ENCODE data around the gene COMT.
"Not testable (repeated sequence)": the region's sequence is repeated elsewhere in the genome, so short reads cannot be mapped to it uniquely, and the experiment has no call there.

The COMT gene

GRCh38 chr22:19919701-19920363, 21.7 kb upstream of the COMT start:
- H3K27me3 ChIP-seq (replicated peaks; ENCODE audit: control insufficient read depth, insufficient read depth, low read length), result no peaks in the 10 kb centered on the region
- H3K4me1 ChIP-seq (ENCODE audit: control insufficient read depth, insufficient read depth, low read length), result no peaks in the 10 kb centered on the region
- H3K9ac ChIP-seq (ENCODE audit: low read length), result no peak overlapping the region
- peaks cover 23% of the 10 kb centered on the region for H3K36me3 ChIP-seq (ENCODE audit: control insufficient read depth, insufficient read depth, low read length, severe bottlenecking)
- no peaks in the 10 kb centered on the region for H3K9me3 ChIP-seq (ENCODE audit: control insufficient read depth, low read length)
- DNase-seq (ENCODE audit: low read depth), result no peak
- no peak overlapping the region for H3K4me3 ChIP-seq (ENCODE audit: low read length)

GRCh38 chr22:19921544-19922081, 20.0 kb upstream of the COMT start:
- Histone ChIP-seq H3K9ac (ENCODE audit: low read length) (no peak overlapping the region), H3K36me3 (ENCODE audit: control insufficient read depth, insufficient read depth, low read length, severe bottlenecking) (peaks cover 13% of the 10 kb centered on the region), H3K9me3 (ENCODE audit: control insufficient read depth, low read length) (no peaks in the 10 kb centered on the region), H3K27me3 (replicated peaks; ENCODE audit: control insufficient read depth, insufficient read depth, low read length) (no peaks in the 10 kb centered on the region), H3K4me3 (ENCODE audit: low read length) (no peak overlapping the region), H3K4me1 (ENCODE audit: control insufficient read depth, insufficient read depth, low read length) (no peaks in the 10 kb centered on the region)
- no peak for DNase-seq (ENCODE audit: low read depth)

GRCh38 chr22:19923914-19924513, 17.6 kb upstream of the COMT start:
- H3K9me3 ChIP-seq (ENCODE audit: control insufficient read depth, low read length), result no peaks in the 10 kb centered on the region
- H3K4me3 ChIP-seq (ENCODE audit: low read length), result no peak overlapping the region
- no peak overlapping the region for H3K9ac ChIP-seq (ENCODE audit: low read length)

GRCh38 chr22:19926028-19926427, 15.5 kb upstream of the COMT start:
- not testable (repeated sequence) for H3K9ac ChIP-seq (ENCODE audit: low read length); H3K4me3 ChIP-seq (ENCODE audit: low read length); DNase-seq (ENCODE audit: low read depth); H3K9me3 ChIP-seq (ENCODE audit: control insufficient read depth, low read length); H3K27me3 ChIP-seq (replicated peaks; ENCODE audit: control insufficient read depth, insufficient read depth, low read length); H3K4me1 ChIP-seq (ENCODE audit: control insufficient read depth, insufficient read depth, low read length); H3K36me3 ChIP-seq (ENCODE audit: control insufficient read depth, insufficient read depth, low read length, severe bottlenecking)

More at GRCh38 chr22:19923914-19924513, 17.6 kb upstream of the COMT start:
- no peak for DNase-seq (ENCODE audit: low read depth)
- Histone ChIP-seq H3K36me3 (ENCODE audit: control insufficient read depth, insufficient read depth, low read length, severe bottlenecking) (no peaks in the 10 kb centered on the region), H3K4me1 (ENCODE audit: control insufficient read depth, insufficient read depth, low read length) (no peaks in the 10 kb centered on the region), H3K27me3 (replicated peaks; ENCODE audit: control insufficient read depth, insufficient read depth, low read length) (no peaks in the 10 kb centered on the region)

- no peaks in the 10 kb centered on the region for H3K4me1 ChIP-seq (ENCODE audit: control insufficient read depth, insufficient read depth, low read length)
- no peaks in the 10 kb centered on the region for H3K27me3 ChIP-seq (replicated peaks; ENCODE audit: control insufficient read depth, insufficient read depth, low read length)
- no peak overlapping the region for H3K4me3 ChIP-seq (ENCODE audit: low read length)
- H3K9ac ChIP-seq (ENCODE audit: low read length), result no peak overlapping the region
- no peak for DNase-seq (ENCODE audit: low read depth)
- H3K36me3 ChIP-seq (ENCODE audit: control insufficient read depth, insufficient read depth, low read length, severe bottlenecking), result no peaks in the 10 kb centered on the region
- H3K9me3 ChIP-seq (ENCODE audit: control insufficient read depth, low read length), result no peaks in the 10 kb centered on the region
Measured at GRCh38 chr22:19927696-19928095, 13.9 kb upstream of the COMT start.

- no peaks in the 10 kb centered on the region for H3K27me3 ChIP-seq (replicated peaks; ENCODE audit: control insufficient read depth, insufficient read depth, low read length)
- no peak overlapping the region for H3K9ac ChIP-seq (ENCODE audit: low read length)
- DNase-seq (ENCODE audit: low read depth), result no peak
- no peak overlapping the region for H3K4me3 ChIP-seq (ENCODE audit: low read length)
- H3K9me3 ChIP-seq (ENCODE audit: control insufficient read depth, low read length), result no peaks in the 10 kb centered on the region
- H3K36me3 ChIP-seq (ENCODE audit: control insufficient read depth, insufficient read depth, low read length, severe bottlenecking), result no peaks in the 10 kb centered on the region
- H3K4me1 ChIP-seq (ENCODE audit: control insufficient read depth, insufficient read depth, low read length), result no peaks in the 10 kb centered on the region
Measured at GRCh38 chr22:19928207-19928606, 13.4 kb upstream of the COMT start.

- no peaks in the 10 kb centered on the region for H3K9me3 ChIP-seq (ENCODE audit: control insufficient read depth, low read length)
- H3K27me3 ChIP-seq (replicated peaks; ENCODE audit: control insufficient read depth, insufficient read depth, low read length), result no peaks in the 10 kb centered on the region
- H3K4me3 ChIP-seq (ENCODE audit: low read length), result no peak overlapping the region
- no peaks in the 10 kb centered on the region for H3K4me1 ChIP-seq (ENCODE audit: control insufficient read depth, insufficient read depth, low read length)
- no peaks in the 10 kb centered on the region for H3K36me3 ChIP-seq (ENCODE audit: control insufficient read depth, insufficient read depth, low read length, severe bottlenecking)
- DNase-seq (ENCODE audit: low read depth), result no peak
- no peak overlapping the region for H3K9ac ChIP-seq (ENCODE audit: low read length)
Measured at GRCh38 chr22:19929586-19930550, 11.7 kb upstream of the COMT start.

GRCh38 chr22:19930551-19931486, 10.8 kb upstream of the COMT start:
- DNase-seq (ENCODE audit: low read depth), result no peak
- H3K9me3 ChIP-seq (ENCODE audit: control insufficient read depth, low read length), result no peaks in the 10 kb centered on the region
- H3K36me3 ChIP-seq (ENCODE audit: control insufficient read depth, insufficient read depth, low read length, severe bottlenecking), result no peaks in the 10 kb centered on the region
- H3K4me3 ChIP-seq (ENCODE audit: low read length), result no peak overlapping the region
- H3K27me3 ChIP-seq (replicated peaks; ENCODE audit: control insufficient read depth, insufficient read depth, low read length), result no peaks in the 10 kb centered on the region
- H3K4me1 ChIP-seq (ENCODE audit: control insufficient read depth, insufficient read depth, low read length), result no peaks in the 10 kb centered on the region
- no peak overlapping the region for H3K9ac ChIP-seq (ENCODE audit: low read length)

GRCh38 chr22:19931514-19931913, 10.1 kb upstream of the COMT start:
- no peaks in the 10 kb centered on the region for H3K36me3 ChIP-seq (ENCODE audit: control insufficient read depth, insufficient read depth, low read length, severe bottlenecking)
- H3K4me3 ChIP-seq (ENCODE audit: low read length), result no peak overlapping the region
- H3K4me1 ChIP-seq (ENCODE audit: control insufficient read depth, insufficient read depth, low read length), result no peaks in the 10 kb centered on the region
- H3K27me3 ChIP-seq (replicated peaks; ENCODE audit: control insufficient read depth, insufficient read depth, low read length), result no peaks in the 10 kb centered on the region
- no peak overlapping the region for H3K9ac ChIP-seq (ENCODE audit: low read length)
- no peak for DNase-seq (ENCODE audit: low read depth)
- no peaks in the 10 kb centered on the region for H3K9me3 ChIP-seq (ENCODE audit: control insufficient read depth, low read length)

GRCh38 chr22:19932367-19933206, 9.0 kb upstream of the COMT start:
- no peaks in the 10 kb centered on the region for H3K36me3 ChIP-seq (ENCODE audit: control insufficient read depth, insufficient read depth, low read length, severe bottlenecking)
- H3K4me3 ChIP-seq (ENCODE audit: low read length), result no peak overlapping the region
- H3K9me3 ChIP-seq (ENCODE audit: control insufficient read depth, low read length), result no peaks in the 10 kb centered on the region
- DNase-seq (ENCODE audit: low read depth), result no peak
- H3K27me3 ChIP-seq (replicated peaks; ENCODE audit: control insufficient read depth, insufficient read depth, low read length), result no peaks in the 10 kb centered on the region
- H3K9ac ChIP-seq (ENCODE audit: low read length), result no peak overlapping the region
- H3K4me1 ChIP-seq (ENCODE audit: control insufficient read depth, insufficient read depth, low read length), result no peaks in the 10 kb centered on the region

Measured in adipocyte (in vitro differentiated cells).